ENCODE results near the gene CACNA1A. TPM values are rescaled to one million over a fixed set of nuclear protein-coding genes. Genes with fewer than 3 reads are reported as not detected.

CACNA1A gene
- total and polyA plus RNA-seq, 8 donors, result 0.58 to 12.5 (median 3.8) TPM; not detected in 1

DNA sequence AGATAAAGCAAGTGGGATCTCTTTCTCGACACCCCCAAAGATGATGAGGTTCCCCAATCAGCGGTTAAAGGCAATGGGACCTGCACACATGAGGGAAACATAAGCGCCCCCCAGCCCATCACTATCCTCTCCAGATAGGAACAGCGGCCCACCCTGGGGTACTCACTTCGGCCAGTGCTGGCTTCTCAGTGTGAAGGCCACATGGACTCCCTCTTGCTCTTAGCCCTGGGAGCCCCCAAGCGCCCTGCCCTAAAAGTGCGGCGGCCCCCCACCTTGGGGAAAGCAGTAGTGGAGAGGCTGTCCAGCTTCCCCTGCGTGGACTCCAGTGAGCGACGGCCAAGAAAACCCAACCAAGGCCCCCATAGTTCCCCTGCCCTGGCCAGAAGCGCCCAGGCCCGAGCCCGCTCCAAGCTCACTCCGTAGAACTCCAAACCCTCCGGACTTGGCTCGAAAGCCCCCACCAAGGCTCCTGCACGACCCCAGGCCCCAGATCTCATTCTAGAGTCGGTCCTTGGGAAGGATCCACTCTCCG, 1.0 kb downstream of the CACNA1A start:
- intact Hi-C loops (cut with DNase I; ENCODE audit: low total_unique reads), result no loop called here
- no peaks in the 10 kb centered on the region for H3K36me3 ChIP-seq
- H3K9me3 ChIP-seq, result no peaks in the 10 kb centered on the region
- TF ChIP-seq POLR2AphosphoS5 (IDR thresholded peaks at IDR 0.05) (no peak), EP300 (IDR thresholded peaks at IDR 0.05) (no peak), POLR2A (IDR thresholded peaks at IDR 0.05) (no peak)
- TF ChIP-seq, protein P1, sequence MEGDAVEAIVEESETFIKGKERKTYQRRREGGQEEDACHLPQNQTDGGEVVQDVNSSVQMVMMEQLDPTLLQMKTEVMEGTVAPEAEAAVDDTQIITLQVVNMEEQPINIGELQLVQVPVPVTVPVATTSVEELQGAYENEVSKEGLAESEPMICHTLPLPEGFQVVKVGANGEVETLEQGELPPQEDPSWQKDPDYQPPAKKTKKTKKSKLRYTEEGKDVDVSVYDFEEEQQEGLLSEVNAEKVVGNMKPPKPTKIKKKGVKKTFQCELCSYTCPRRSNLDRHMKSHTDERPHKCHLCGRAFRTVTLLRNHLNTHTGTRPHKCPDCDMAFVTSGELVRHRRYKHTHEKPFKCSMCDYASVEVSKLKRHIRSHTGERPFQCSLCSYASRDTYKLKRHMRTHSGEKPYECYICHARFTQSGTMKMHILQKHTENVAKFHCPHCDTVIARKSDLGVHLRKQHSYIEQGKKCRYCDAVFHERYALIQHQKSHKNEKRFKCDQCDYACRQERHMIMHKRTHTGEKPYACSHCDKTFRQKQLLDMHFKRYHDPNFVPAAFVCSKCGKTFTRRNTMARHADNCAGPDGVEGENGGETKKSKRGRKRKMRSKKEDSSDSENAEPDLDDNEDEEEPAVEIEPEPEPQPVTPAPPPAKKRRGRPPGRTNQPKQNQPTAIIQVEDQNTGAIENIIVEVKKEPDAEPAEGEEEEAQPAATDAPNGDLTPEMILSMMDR (IDR thresholded peaks at IDR 0.05), result no peak
- H3K27me3 ChIP-seq, result peaks cover 17 to 76% (median 52%) of the 10 kb centered on the region in 3 donors
- 34 to 52% (median 38%) methylated on average over 14 to 20 of the region's 20 CpGs for WGBS, 5 donors
- DNase-seq, result no peak
- no peak overlapping the region for H3K27ac ChIP-seq
- peaks cover 4 to 15% (median 9%) of the 10 kb centered on the region in 4 donors for H3K4me1 ChIP-seq
- H3K4me3 ChIP-seq, result peak overlapping the region in 1 of 4 donors; percentile 43

DNA sequence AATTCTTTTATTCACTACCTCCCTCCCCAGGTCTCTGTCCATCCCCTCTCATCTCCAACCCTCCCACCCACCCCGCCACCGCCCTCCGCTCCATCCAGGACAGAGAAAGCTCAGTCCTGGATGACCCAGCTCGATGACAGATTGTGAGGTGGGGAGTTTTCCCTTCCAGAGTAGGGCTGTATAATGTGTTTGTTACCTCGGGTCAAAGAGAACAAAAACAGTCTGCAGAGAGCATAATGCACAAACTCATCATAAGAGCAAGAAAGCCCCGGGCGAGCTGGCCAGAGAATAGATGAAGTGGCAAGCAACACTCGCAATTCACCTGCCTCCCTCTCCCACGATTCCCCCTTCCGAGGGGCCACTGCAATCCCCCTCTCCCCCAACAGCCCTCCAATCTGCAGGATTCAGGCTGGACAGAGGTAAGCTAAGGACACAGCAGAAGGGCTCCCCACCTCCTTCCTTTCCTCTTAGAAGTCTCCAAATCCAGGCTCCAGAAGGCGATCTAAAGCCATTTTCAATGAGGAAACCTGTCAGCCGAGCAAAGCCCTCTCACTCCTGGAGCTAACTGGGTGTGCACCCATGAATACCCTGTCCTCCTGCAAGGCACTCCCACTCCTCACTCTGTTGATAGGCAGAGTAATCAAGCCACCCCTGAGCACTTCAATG, 2.6 kb downstream of the CACNA1A start:
- no peak for TF ChIP-seq POLR2A (IDR thresholded peaks at IDR 0.05)
- TF ChIP-seq POLR2AphosphoS5 (IDR thresholded peaks at IDR 0.05), result no peak
- no peak for TF ChIP-seq EP300 (IDR thresholded peaks at IDR 0.05)
- TF ChIP-seq, protein P1 (IDR thresholded peaks at IDR 0.05), result no peak
- 47 to 62% (median 58%) methylated on average over 12 of the region's 12 CpGs for WGBS, 5 donors
- peaks cover 17 to 75% (median 44%) of the 10 kb centered on the region in 3 donors for H3K27me3 ChIP-seq
- H3K4me3 ChIP-seq, result no peak overlapping the region
- peaks cover 4 to 15% (median 9%) of the 10 kb centered on the region in 4 donors for H3K4me1 ChIP-seq
- no peaks in the 10 kb centered on the region for H3K9me3 ChIP-seq
- intact Hi-C loops (cut with DNase I; ENCODE audit: low total_unique reads), result no loop called here
- H3K36me3 ChIP-seq, result no peaks in the 10 kb centered on the region
- H3K27ac ChIP-seq, result no peak overlapping the region
- no peak for DNase-seq

DNA sequence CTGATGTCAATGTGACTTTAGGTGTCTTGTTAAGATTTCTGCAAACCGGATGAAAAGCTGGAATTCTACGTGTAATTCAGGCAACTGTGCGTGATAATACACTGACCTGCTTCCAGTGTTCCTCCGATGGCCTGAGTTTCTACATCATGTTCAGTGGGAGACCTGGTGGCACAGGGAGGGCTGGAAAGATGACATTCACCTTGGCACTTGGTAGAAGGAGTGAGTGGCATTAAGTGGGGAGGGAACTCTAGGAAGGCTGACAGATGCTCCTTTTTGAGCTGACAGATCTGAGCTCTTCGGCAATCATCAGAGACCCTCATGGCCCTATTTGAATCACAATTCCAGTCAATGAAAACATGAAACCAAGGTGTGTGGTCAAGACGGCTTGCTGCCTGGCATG, 4.0 kb downstream of the CACNA1A start:
- WGBS, 5 donors, result 80 to 91% (median 86%) methylated on average over 6 of the region's 6 CpGs
- H3K4me3 ChIP-seq, result no peak overlapping the region
- DNase-seq, result no peak
- no peaks in the 10 kb centered on the region for H3K9me3 ChIP-seq
- intact Hi-C loops (cut with DNase I; ENCODE audit: low total_unique reads), result no loop called here
- H3K4me1 ChIP-seq, result peaks cover 4 to 15% (median 9%) of the 10 kb centered on the region in 4 donors
- TF ChIP-seq POLR2A (IDR thresholded peaks at IDR 0.05), result no peak
- TF ChIP-seq EP300 (IDR thresholded peaks at IDR 0.05), result no peak
- TF ChIP-seq POLR2AphosphoS5 (IDR thresholded peaks at IDR 0.05), result no peak
- TF ChIP-seq, protein P1 (IDR thresholded peaks at IDR 0.05), result no peak
- no peaks in the 10 kb centered on the region for H3K36me3 ChIP-seq
- H3K27ac ChIP-seq, result no peak overlapping the region
- H3K27me3 ChIP-seq, result peaks cover 10 to 60% (median 29%) of the 10 kb centered on the region in 3 donors

DNA sequence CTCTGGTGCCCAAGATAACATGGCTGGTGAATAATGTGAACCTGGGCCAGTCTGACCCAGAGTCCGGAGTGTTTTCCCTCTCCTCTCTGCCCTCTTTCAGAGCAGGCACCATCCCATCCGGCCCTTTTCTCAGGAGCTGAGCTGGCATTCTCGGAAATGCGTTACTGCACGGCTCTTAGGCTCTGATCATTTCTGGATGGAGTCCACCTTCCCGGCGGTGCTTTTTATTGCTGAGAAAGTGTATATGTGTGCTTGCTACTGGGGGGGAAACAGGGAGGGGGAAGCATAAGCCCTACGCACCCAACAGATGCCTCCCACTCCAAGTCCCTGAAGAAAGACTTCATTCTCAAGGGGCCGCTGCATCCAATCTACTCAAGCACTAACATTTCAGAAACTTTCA, 6.6 kb downstream of the CACNA1A start:
- Histone ChIP-seq H3K36me3 (no peaks in the 10 kb centered on the region), H3K9me3 (no peaks in the 10 kb centered on the region), H3K4me1 (no peaks in the 10 kb centered on the region), H3K27me3 (peaks cover 0 to 35% (median 8%) of the 10 kb centered on the region in 3 donors), H3K27ac (no peak overlapping the region), H3K4me3 (no peak overlapping the region)
- TF ChIP-seq, protein P1 (IDR thresholded peaks at IDR 0.05), result no peak
- TF ChIP-seq EP300 (IDR thresholded peaks at IDR 0.05) (no peak), POLR2A (IDR thresholded peaks at IDR 0.05) (no peak), POLR2AphosphoS5 (IDR thresholded peaks at IDR 0.05) (no peak)
- DNase-seq, result no peak
- intact Hi-C loops (cut with DNase I; ENCODE audit: low total_unique reads), result no loop called here
- 89 to 93% (median 89%) methylated on average over 9 of the region's 9 CpGs for WGBS, 5 donors
